Inflammatory macrophage (primary cell): ENCODE data around the gene SRGN.

Source experiments
- DNase-seq, 2 donors: peaks; one replicate each; pipeline ENCODE4 v3.0.0-alpha.2; 2020 to 2022

SRGN gene

GRCh38 chr10:69061305-69062161, 26.4 kb upstream of the SRGN start:
- DNase-seq = peak; percentile 98 to 99

GRCh38 chr10:69062901-69063300, 25.0 kb upstream of the SRGN start:
- DNase-seq = no peak

GRCh38 chr10:69064762-69065328, 23.1 kb upstream of the SRGN start:
- no peak for DNase-seq

- peak; percentile 89 to 91 for DNase-seq
Observed at GRCh38 chr10:69065406-69066361, 22.2 kb upstream of the SRGN start.

GRCh38 chr10:69067189-69067588, 20.7 kb upstream of the SRGN start:
- no peak for DNase-seq

GRCh38 chr10:69068549-69068948, 19.4 kb upstream of the SRGN start:
- no peak for DNase-seq

GRCh38 chr10:69069090-69070042, 18.5 kb upstream of the SRGN start:
- no peak for DNase-seq

- no peak for DNase-seq
Observed at GRCh38 chr10:69070951-69071350, 17.0 kb upstream of the SRGN start.

- no peak for DNase-seq
Observed at GRCh38 chr10:69071610-69072009, 16.3 kb upstream of the SRGN start.

GRCh38 chr10:69073026-69073425, 14.9 kb upstream of the SRGN start:
- peak; percentile 43 to 69 for DNase-seq

- DNase-seq = no peak
Observed at GRCh38 chr10:69073736-69074364, 14.1 kb upstream of the SRGN start.

- no peak for DNase-seq
Observed at GRCh38 chr10:69074532-69074931, 13.4 kb upstream of the SRGN start.

- DNase-seq = no peak
Observed at GRCh38 chr10:69075431-69075830, 12.5 kb upstream of the SRGN start.

GRCh38 chr10:69078311-69078710, 9.6 kb upstream of the SRGN start:
- DNase-seq = no peak

- peak in 1 of 2 donors; percentile 44 for DNase-seq
Observed at GRCh38 chr10:69080226-69080625, 7.7 kb upstream of the SRGN start.

GRCh38 chr10:69086001-69086509, 1.8 kb upstream of the SRGN start:
- peak; percentile 47 to 69 for DNase-seq

- DNase-seq = peak in 1 of 2 donors; percentile 18
Observed at GRCh38 chr10:69088471-69088769, 517 bp downstream of the SRGN start.

- peak; percentile 86 to 93 for DNase-seq
Observed at GRCh38 chr10:69088801-69089501, 1.0 kb downstream of the SRGN start.

- peak; percentile 60 to 79 for DNase-seq
Observed at GRCh38 chr10:69089638-69090599, 2.0 kb downstream of the SRGN start.
